ENCODE data around the gene PSD4. TPM values are rescaled to one million over a fixed set of nuclear protein-coding genes. Genes with fewer than 3 reads are reported as not detected.
A peak's percentile ranks its signal among the peaks of the same experiment; 100 is the strongest.

PSD4 gene
- total RNA-seq, 1 experiment from 2014 or later, result 1.0 TPM

- H3K27ac Mint-ChIP-seq, result 0 out of 7 replicates have a peak overlapping the region, but pooled peaks of 1 of the 3 experiments have one; percentile 23
- Histone ChIP-seq H4K20me1 (ENCODE audit: control insufficient read depth, insufficient read depth, insufficient read length) (no peaks in the 10 kb centered on the region), H2AK5ac (ENCODE audit: insufficient read length, low read length) (no peak overlapping the region), H4K8ac (replicated peaks; ENCODE audit: insufficient read length, low read depth, low read length) (no peak overlapping the region), H3K9ac (ENCODE audit: extremely low read depth, insufficient read length, low read length) (no peak overlapping the region), H3K23me2 (ENCODE audit: insufficient read length, low read depth, low read length, poor library complexity, severe bottlenecking) (no peaks in the 10 kb centered on the region), H2BK12ac (ENCODE audit: insufficient read length, low read depth, low read length) (no peak overlapping the region), H2BK15ac (ENCODE audit: low read depth, low read length) (no peak overlapping the region), H2BK120ac (ENCODE audit: low read depth, low read length, poor library complexity, severe bottlenecking) (no peak overlapping the region), H3K18ac (ENCODE audit: insufficient read length, low read depth, low read length) (no peak overlapping the region), H3K4me1 (ENCODE audit: insufficient read depth, low read length) (no peaks in the 10 kb centered on the region; the same call in 1 of the 2 replicates), H2AFZ (ENCODE audit: low read length) (no peak overlapping the region), H4K5ac (ENCODE audit: insufficient read length, low read depth, low read length) (no peak overlapping the region), H3K4ac (ENCODE audit: low read depth, low read length) (no peak overlapping the region), H3K27me3 (ENCODE audit: insufficient read depth, low read length) (no peaks in the 10 kb centered on the region), H3K79me1 (ENCODE audit: insufficient read depth, low read depth, low read length, poor library complexity, severe bottlenecking) (no peaks in the 10 kb centered on the region), H3K23ac (ENCODE audit: insufficient read length, low read depth, low read length) (no peak overlapping the region), H3K14ac (ENCODE audit: insufficient read depth, low read length) (no peak overlapping the region), H3K9me3 (ENCODE audit: control insufficient read depth, low read depth, low read length) (no peaks in the 10 kb centered on the region), H3T11ph (ENCODE audit: low read length) (no peak overlapping the region), H3K56ac (ENCODE audit: insufficient read length, low read depth, low read length) (no peak overlapping the region), H3K27ac (ENCODE audit: insufficient read length, low read depth, low read length) (no peak overlapping the region), H3K4me2 (ENCODE audit: insufficient read depth, insufficient read length, low read length) (no peak overlapping the region), H3K79me2 (ENCODE audit: insufficient read depth, low read length) (no peaks in the 10 kb centered on the region), H4K91ac (ENCODE audit: insufficient read length, low read depth, low read length) (no peak overlapping the region), H2BK5ac (ENCODE audit: insufficient read length, low read length) (no peak overlapping the region), H2BK20ac (ENCODE audit: low read depth, low read length, poor library complexity, severe bottlenecking) (no peak overlapping the region)
- H3K9me3 Mint-ChIP-seq, result no peaks in the 10 kb centered on the region; a peak in 2 of 5 replicates
- H3K36me3 Mint-ChIP-seq (ENCODE audit: insufficient read depth in 1 of 3, low read depth in 3 of 3), result no peaks in the 10 kb centered on the region
- peaks cover 11% of the 10 kb centered on the region for H3K27me3 Mint-ChIP-seq (ENCODE audit: low read depth)
- H3K4me3 Mint-ChIP-seq, result no peak overlapping the region
- WGBS (ENCODE audit: extremely low coverage, insufficient read length, low lambda C conversion rate), result no CpG with 5 or more reads among the region's 15 CpGs
- no peak for TF ChIP-seq CTCF (conservative IDR thresholded peaks at IDR 0.05)
- H3K4me1 Mint-ChIP-seq, result peaks cover 12 to 31% of the 10 kb centered on the region in 2 experiments
- DNase-seq, result no peak
These were observed 35.9 kb downstream of the PSD4 start for GRCh38 chr2:113209646-113210171.
